ENCODE measurements around the gene ZNF185.

Gene ZNF185

DNA sequence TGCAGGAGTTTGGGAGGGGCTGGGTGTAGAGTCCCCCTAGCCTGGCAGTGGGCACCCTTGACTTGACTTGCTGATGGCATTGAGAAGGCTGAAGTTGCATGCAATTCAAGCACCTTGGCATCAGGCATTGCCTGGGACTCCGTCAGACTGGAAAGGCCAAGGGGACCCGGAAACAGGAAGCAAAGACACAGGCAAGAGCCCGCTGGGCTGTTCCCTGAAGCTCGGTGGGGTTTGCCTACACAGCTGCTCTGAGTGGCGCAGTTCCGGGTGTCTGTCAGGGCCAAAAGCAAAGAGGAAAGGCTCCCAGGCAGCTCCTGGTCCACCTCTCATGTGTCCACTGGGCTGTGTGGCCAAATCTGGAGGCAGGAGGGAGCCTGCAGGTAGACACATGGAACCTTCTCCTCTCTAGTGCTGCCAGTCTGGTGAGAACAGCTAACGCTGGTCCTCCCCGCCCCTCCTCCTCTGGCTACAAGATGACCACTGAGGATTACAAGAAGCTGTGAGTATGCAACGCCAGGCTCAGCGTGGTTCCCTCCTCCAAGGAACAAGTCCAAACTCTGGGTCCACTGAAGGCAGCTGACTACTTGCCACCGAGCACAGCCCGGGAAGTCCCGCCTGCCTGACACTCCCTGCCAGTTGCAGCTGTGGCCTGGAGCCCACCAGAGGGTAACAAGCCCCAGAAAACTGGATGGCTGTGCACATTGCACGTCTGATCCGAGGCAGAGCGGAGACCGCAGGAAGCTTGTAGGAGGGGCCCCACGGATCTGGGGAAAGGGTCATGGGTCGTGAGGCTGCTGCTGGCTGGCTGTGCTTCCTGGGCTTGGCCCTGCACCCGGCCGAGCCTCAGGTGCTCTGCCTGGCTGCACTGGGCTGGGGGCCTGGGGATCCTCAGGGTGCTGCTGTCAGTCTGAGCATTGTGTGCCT lies 20.1 kb downstream of the ZNF185 start:
- no peak for DNase-seq (ENCODE audit: low spot score)

DNA sequence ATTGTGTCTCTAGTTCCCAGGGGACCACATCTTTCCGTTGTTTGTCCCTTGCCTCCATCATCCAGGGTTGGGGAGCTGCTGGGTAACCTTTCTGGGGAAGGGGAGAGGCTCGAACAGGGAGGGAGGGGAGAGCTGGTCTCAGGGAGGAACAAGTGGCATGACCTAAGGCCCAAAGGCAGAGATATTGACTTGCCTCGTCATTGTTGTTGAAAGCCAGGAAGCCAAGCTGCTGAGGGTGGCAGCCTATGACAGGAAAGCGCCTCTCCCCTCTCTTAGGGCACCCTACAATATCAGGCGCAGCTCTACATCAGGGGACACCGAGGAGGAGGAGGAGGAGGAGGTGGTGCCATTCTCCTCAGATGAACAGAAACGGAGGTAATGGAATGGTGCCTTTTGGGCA lies 20.8 kb downstream of the ZNF185 start:
- no peak for DNase-seq (ENCODE audit: low spot score)

DNA sequence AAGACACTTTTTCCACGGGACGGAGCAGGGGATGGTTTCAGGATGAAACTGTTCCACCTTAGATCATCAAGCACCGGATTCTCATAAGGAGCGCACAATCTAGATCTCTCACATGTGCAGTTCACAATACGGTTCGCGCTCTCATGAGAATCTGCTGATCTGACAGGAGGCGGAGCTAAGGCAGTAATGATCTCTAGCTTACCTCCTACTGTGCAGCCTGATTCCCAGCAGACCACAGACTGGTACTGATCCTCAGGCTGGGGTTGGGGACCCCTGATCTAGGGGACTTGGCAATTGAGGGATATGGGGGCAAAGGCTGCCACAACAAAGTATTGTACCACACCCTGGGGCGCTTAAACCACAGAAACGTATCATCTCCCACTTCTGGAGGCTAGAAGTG lies 25.7 kb downstream of the ZNF185 start:
- DNase-seq (ENCODE audit: low spot score): no peak

DNA sequence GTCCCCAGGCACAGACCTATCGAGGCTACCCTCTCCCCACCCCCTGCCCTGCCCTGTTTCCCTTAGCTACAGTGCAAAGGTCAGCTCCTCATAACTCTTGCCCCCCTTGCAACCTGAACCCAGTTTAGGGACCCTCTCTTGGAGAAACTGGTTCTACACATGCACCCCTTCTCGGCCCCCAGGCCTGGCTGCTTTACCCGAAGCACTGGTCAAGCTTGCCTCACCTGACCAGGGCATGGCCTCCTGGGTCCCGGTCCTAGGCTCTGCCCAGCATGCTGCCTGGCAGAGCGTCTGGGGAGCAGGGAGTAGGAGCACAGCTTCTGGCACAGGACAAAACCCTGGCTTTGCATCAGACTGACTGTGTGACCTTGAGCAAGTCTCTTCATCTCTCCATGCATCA lies 28.0 kb downstream of the ZNF185 start:
- no peak for DNase-seq (ENCODE audit: low spot score)

DNA sequence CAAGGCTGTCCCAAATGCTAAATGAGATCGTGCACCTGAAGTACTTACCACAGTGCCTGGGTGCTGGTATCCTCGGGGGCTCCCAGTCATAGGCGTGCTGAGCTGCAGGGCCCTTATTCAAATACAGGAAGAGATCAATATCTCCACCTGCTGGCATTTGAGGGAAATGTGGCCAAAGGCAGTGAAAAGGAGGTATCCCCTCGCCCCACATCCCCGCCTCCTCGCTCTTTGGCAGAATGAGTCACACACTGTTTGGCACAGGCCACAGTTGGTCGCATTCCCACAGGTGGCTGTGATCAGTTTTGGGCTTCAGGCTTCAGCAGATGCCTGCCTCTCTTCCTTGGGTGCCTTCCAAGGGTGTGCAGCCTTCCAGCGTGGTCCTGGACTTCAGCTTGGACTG lies 28.4 kb downstream of the ZNF185 start:
- DNase-seq (ENCODE audit: low spot score): peak; percentile 54

DNA sequence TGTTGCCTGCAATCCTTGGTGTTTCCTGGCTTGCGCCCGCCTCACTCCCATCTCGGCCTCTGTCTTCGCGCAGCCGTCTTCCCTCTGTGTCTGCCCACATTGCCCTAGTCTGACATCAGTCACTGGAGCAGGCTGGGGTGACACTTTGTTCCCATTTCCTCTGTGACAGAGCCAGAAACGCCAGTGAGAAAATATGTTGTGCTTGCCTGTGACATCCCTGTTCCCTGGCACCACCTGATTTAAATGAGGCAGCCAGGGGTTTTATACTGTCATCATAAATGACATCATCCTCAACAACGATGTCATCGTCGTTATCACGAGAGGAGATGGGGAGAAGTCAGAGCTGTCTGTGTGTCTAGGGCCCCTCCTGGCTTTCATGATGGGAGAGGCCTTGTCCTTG lies 29.1 kb downstream of the ZNF185 start:
- DNase-seq (ENCODE audit: low spot score): no peak

DNA sequence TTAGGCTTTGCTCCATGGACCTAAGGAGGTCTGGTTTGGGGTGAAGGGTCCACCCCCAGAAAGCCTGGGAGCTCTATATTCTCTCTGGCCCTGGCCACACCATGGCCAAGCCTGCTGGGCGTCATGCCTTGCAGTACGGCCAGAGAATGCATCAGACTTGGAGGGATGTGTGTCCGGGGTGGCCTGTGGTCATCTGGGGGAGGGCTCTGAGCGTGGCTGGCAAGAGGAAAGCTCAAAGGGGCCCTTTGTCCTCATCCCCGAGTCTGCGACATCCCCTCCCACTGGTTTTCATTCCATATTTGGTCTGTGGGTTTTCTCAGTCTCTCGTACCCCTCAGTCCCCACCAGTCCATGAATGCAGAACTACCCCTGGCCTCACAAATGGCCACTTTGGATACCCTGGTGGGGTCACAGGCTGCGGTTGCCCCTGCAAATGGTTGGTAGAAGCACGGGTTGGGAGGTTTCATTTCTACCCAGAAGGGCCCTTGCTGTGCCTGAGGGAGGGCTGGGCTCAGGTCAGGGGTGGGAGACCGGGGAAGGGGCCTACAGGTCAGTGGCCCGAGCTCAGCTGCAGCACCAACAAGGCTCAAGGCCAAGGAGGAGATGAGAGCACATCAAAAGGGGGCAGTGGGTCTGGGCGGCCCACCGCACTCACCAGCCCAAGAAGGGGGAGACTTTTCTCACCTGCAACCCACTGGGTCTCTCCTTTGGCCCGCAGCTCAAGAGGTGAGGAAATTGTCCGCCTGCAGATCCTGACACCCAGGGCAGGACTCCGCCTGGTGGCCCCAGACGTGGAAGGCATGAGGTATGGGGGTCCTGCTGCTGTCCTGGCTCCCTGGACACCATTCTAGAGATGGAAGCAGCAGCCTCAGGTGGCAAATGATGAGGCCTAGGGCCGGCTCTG lies 30.2 kb downstream of the ZNF185 start:
- DNase-seq (ENCODE audit: low spot score): peak; percentile 58

DNA sequence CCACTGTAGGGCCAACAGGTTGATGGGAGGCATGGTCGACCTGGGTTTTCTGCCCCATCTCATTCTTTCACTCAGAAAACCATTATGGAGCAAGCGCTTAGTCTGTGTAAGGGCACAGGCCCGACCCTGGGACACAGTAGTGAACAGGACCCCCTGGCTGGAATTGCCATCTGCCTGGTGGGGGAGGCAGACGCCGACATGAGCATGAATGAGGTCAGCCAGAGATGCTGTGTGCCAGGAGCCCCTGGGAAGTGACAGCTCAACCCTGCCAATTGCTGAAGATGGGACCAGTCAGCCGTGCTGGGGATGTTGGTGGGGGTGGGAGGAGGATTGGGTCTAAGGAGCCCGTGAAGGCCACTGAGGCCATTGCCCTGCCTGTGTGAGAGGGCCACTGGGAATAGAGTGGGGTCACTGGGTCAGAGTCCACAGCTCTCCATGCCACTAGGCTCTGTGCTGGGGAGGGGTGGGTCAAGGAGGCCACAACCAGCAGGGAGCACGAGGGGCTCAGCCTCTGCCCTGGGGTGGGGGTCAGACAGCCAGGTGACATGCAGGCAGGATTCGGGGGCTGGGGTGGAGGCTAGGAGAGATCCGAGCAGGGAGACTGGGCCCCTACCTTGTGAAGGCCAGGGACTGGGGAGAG lies 31.0 kb downstream of the ZNF185 start:
- DNase-seq (ENCODE audit: low spot score): no peak

DNA sequence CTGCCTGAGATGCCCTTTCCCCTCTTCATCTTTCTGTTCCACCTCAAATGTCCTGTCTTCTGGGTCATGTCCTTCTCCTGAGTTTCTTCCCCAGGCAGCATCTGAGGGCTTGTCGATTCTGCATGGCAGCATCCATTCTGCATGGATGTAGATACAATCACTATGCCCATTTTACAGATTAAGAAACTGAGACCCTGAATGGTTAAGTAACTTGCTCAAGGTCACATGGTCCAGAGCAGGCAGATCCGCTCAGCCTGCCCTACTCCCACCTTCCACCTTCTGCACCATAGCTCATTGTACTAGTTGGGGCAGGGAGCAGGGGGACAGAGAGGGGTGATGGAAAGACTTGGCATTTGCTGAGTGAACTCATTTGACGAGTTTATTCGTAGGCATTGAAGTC lies 32.0 kb downstream of the ZNF185 start:
- DNase-seq (ENCODE audit: low spot score): no peak

DNA sequence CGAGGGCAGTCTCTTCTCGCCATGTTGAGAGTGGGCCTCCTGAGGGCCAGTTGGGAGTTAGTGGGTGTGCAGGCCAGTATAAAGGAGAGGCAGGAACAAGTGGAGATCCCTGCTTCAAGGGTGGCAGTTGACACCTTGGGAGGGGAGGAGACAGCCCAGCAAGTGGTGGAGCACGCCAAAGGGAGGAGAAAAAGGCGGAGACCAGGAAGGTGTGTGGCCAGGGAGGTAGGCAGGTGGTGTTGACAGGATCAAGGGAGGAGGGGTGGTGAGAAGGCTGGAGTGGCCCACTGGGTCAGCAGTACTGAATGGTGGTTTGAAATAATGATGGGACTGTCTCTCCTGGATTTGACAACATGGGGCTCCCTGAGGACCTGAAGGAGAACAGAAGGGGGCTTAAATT lies 32.6 kb downstream of the ZNF185 start:
- no peak for DNase-seq (ENCODE audit: low spot score)

DNA sequence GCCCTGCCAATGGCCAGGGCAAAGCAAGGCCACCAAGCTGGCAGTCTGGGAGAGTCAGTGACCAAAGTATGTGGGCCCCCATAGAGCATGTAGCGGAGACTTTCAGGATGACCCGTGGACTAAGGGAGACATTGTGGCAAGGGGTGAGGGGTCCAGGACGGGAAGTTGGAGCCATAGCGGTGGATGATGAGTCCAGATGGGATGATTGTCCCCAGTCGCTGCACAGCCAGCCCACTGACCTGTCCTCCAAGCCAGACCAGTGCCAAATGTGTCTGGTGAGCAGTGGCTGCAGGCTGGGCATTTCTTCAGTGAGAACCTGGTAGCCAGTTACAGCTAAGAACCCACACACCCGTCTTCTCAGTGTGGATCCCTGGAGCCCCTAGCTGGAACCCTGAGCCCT lies 34.3 kb downstream of the ZNF185 start:
- DNase-seq (ENCODE audit: low spot score): no peak

DNA sequence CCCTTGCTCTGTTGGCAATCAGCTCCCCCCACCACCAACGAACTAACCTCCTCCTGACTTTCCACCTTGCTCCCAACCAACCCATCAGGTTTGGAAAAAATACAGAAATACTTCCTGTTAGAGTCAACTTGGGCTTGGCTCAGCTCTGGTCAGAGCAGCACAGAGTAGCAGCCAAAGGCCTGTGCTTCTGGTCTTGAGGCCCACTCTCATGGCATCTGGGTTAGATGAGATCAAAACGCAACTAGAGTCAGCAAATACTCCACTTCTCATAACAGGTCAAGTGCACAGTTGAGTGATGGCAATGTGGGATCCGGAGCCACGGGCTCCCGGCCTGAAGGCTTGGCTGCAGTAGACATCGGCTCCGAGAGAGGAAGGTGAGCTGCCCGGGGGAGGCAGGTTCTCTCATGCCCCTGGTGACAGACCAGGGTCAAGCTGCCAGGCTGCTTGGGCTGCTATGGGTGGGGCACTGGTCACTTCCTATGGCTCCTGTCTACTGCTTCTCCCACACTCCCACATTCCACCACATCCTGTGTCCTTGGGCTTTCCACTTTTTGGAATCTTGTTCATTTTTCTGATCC lies 34.8 kb downstream of the ZNF185 start:
- DNase-seq (ENCODE audit: low spot score): no peak

DNA sequence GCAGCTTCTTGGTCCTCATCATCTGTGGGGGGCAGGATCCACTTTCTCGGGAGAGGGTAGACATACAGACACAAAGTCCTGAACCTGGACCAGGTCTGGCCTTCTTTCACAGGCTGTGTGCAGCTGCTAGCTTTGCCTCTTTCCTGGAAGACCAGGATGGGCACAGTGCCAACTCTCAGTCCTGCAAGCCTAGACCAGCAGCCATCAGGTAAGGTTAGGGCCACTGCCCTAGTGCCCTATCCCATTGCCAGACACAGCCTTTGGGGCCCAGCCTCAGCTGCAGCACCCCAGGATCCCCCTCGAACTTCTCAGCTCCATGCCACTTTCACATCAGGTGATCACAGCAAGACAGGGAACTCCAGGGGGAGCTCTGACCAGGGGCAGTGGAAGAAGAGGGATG lies 38.4 kb downstream of the ZNF185 start:
- DNase-seq (ENCODE audit: low spot score): no peak

DNA sequence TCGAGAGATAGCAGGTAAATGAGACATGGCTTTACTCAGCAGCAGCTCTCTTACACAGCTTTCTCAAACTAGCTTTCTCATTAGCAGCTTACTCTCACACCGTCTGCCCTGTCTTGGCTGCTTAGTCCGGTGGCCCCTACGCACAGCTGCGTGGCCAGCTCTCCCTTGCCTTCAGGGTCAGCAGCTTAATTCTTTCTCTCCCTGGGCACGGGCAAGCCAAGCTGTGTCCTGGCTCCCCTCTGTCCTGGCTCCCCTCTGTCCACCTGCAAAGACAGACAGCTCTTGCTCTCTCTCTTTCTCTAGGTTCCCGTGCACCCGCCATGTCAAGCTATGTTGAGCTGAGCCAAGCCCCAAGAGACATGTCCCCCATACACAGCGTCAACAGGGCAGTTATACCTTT lies 39.4 kb downstream of the ZNF185 start:
- no peak for DNase-seq (ENCODE audit: low spot score)

DNA sequence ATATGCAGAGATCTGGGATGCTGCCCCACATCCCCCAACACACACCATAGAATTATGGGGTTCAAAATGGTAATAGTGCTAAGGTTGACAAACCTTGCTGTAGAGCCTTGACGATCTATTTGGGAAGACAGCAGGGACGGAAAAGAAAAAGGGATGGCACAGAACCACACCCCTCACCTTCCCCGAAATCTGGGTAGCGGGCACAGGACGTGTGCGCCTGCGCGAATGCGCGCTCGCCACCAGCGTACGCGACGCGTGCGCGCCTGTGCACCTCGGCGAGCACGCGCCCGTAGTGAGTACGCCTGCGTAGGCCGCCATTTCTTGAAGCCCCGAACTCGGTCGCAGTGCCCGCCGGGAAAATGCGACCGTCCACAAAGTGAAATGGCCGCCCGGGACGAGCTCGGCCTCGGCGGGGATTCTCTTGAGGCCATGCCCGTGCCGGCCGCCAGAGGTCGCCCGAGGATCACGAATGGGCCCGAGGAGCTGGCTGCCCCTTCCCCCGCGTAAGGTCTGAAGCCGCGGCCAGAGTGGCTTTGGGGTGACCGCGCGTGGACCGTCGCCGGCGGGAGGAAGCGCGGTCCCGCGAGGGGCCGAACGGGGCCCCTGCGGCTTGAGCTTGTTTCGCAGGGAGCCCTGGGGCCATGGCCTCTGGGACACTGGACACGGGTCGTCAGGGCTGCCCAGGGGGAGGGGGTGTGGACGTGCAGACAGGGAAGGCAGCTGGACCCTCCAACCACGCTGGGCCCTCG lies 43.6 kb downstream of the ZNF185 start:
- peak; percentile 97 for DNase-seq (ENCODE audit: low spot score)

DNA sequence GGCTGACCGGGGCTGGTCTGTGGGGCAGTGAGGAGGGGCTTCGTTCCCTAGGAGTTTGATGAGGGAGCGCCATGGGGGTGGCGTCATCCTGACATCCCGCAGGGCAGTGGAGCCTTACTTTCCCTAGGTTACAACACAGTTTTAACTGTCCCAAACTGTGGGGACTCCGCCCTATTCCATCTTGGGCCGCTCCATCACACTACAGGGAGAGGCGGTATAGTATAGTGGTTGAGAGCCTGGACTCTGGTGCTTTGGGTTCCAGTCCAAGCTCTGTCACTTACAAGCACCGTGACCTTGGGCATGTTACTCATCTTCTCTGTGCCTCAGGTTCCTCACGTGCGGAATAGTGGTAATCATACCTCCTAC lies 44.2 kb downstream of the ZNF185 start:
- DNase-seq (ENCODE audit: low spot score): no peak

DNA sequence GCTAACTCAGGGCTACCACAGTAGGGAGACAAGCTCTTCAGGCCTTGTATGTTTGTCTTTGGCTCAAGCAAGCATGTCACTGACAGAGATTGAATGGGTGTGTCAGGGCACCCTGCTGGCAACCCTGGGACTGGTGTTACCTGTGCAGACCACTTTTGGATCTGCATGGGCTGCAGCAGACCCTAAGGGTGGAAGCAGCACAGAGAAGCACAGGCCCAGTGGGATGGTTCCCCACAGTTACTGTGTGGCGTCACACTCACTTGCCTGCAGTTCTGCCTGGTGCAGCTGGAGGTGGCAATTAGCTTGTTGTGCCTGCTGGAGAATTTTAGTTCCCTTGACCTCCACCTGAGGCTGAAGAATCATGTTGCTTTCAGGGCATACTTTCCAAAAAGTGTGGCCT lies 46.0 kb downstream of the ZNF185 start:
- DNase-seq (ENCODE audit: low spot score): no peak

DNA sequence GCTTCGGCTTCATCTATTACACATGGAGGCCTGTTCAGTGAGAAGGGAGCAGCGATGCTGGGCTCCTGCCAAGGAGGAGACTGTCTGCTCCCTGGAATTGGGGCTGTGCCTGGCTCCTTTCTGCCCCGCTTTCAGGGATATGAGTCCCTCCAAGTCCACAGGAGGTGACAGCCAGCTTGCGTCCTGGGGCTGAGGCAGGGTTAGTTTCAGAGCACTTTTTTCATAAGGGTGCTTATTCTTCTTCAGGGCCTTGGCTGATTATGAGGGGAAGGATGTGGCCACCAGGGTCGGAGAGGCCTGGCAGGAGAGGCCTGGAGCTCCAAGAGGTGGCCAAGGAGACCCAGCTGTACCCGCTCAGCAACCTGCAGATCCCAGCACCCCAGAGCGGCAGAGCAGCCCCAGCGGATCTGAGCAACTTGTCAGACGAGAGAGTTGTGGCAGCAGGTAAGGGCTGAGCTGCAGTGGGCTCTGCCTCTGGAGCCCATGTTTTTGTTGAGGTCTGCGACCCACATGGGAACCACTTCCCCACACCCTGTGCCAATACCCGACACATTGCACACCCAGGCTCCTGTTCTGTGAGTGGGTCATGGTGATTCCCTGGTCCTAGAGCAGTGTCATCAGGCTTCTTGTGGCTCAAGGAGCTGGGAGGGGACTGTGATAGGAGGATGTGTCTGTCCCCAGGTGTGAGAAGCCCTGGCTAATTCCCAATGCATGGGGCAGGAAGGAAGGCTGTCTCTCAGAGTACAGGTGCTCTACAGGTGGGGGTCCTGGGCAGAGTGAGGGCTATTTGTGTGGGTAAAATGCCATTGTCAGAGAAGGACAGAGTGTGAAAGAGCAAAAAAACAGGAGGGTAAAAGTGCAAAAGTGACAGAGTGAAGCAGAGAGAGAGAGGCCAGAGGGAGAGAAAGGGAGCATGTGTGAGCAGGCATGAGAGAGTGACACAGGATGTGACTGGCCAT lies 47.4 kb downstream of the ZNF185 start:
- no peak for DNase-seq (ENCODE audit: low spot score)

DNA sequence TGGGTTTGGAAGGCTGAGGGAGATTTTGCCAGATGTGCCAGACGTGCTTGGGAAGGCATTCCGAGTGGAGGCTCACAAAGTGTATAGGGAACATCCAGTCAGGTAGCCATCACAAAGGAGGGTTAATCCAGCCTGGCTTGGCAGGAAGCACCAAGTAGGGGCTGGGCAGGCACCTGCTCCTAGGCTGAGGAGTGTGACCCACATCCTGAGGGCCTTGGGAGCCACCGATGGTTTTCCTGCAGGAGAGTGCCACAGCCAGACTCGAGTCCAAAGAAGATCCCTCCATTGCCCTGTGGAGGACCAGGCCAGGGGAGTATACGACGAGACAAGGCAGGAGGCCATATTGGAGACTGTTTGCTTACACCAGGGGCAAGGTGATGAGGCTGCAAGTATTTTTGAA lies 48.8 kb downstream of the ZNF185 start:
- no peak for DNase-seq (ENCODE audit: low spot score)

Measured in COLO829 (cell line).